Measurements from ENCODE around the gene INTS1. TPM values are rescaled to one million over a fixed set of nuclear protein-coding genes. Genes with fewer than 3 reads are reported as not detected.

The INTS1 gene
- total RNA-seq, 2 donors from 2014 or later: 29.0 to 47.0 TPM

DNA sequence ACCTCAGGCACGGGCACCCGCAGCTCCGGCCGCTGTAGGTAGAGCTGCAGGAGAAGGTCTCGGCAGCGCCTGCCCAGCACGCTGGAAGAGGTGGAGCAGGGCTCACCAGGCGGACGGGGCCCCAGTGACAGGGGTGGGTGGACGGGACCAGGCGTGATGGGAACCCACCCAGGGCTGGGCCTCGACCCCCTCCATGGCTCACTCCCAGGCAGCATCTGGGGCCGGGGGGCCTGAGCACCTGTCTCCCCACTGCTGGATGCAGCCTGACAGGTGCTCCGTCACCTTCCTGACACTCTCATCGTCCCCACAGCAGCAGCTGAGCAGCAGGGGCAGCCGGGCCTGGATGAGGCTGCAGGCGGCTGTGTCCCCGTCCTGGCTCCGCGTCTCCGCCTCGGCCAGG, 28.2 kb downstream of the INTS1 start:
- H3K36me3 ChIP-seq: peaks cover 82% of the 10 kb centered on the region
- no peaks in the 10 kb centered on the region for H3K27me3 ChIP-seq
- TF ChIP-seq, protein P1, sequence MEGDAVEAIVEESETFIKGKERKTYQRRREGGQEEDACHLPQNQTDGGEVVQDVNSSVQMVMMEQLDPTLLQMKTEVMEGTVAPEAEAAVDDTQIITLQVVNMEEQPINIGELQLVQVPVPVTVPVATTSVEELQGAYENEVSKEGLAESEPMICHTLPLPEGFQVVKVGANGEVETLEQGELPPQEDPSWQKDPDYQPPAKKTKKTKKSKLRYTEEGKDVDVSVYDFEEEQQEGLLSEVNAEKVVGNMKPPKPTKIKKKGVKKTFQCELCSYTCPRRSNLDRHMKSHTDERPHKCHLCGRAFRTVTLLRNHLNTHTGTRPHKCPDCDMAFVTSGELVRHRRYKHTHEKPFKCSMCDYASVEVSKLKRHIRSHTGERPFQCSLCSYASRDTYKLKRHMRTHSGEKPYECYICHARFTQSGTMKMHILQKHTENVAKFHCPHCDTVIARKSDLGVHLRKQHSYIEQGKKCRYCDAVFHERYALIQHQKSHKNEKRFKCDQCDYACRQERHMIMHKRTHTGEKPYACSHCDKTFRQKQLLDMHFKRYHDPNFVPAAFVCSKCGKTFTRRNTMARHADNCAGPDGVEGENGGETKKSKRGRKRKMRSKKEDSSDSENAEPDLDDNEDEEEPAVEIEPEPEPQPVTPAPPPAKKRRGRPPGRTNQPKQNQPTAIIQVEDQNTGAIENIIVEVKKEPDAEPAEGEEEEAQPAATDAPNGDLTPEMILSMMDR (IDR thresholded peaks at IDR 0.05): no peak
- H3K4me3 ChIP-seq: no peak overlapping the region
- no peak overlapping the region for H3K27ac ChIP-seq
- peaks cover 0 to 5% of the 10 kb centered on the region in 2 donors for H3K4me1 ChIP-seq
- no peak for DNase-seq (ENCODE audit: low spot score)
- H3K9me3 ChIP-seq: no peaks in the 10 kb centered on the region

DNA sequence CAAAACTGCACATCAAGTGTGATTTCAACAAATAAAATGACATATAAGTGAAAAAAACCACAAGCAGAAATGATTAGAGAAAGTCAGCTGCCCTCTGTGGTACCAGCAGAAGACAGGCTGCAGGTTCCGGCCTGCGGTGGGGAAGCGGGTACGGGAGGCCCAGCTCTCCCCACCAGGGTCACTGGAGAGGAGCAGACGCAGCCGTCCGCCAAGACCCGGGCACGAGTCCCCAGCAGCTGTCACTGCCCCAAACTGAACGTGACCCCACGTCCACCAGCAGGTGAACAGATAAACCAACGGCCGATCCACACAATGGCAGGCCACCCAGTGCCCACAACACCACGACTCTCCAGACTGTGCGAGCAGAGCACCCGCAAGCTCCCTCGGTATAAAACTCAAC, 28.8 kb downstream of the INTS1 start:
- Histone ChIP-seq H3K36me3 (peaks cover 82% of the 10 kb centered on the region), H3K4me3 (no peak overlapping the region), H3K27ac (no peak overlapping the region), H3K27me3 (no peaks in the 10 kb centered on the region), H3K4me1 (peaks cover 0 to 5% of the 10 kb centered on the region in 2 donors), H3K9me3 (no peaks in the 10 kb centered on the region)
- DNase-seq (ENCODE audit: low spot score): no peak
- TF ChIP-seq, protein P1 (IDR thresholded peaks at IDR 0.05): no peak

DNA sequence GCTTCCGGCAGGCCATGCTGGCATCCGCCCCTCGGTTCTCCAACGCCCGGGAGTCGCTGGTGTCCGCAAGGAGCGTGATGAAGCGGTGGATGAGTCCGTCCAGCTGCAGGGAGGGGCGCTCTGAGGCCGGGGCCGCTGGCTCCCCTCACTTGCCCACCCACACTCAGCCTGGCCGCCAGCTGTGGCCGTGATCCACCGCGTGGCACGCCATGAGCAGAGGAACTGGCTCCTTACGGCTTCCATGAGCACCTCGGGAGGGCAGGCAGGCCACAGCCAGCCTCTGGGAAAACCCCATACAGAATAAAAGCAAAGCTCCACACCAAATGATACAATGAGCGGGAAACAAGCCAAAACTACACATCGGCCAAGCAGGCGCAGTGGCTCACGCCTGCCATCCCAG, 29.5 kb downstream of the INTS1 start:
- H3K27me3 ChIP-seq: no peaks in the 10 kb centered on the region
- H3K27ac ChIP-seq: peak overlapping the region in 1 of 2 donors; percentile 4
- H3K4me1 ChIP-seq: peaks cover 0 to 5% of the 10 kb centered on the region in 2 donors
- H3K9me3 ChIP-seq: no peaks in the 10 kb centered on the region
- H3K4me3 ChIP-seq: no peak overlapping the region
- TF ChIP-seq, protein P1 (IDR thresholded peaks at IDR 0.05): no peak
- H3K36me3 ChIP-seq: peaks cover 82% of the 10 kb centered on the region
- no peak for DNase-seq (ENCODE audit: low spot score)

DNA sequence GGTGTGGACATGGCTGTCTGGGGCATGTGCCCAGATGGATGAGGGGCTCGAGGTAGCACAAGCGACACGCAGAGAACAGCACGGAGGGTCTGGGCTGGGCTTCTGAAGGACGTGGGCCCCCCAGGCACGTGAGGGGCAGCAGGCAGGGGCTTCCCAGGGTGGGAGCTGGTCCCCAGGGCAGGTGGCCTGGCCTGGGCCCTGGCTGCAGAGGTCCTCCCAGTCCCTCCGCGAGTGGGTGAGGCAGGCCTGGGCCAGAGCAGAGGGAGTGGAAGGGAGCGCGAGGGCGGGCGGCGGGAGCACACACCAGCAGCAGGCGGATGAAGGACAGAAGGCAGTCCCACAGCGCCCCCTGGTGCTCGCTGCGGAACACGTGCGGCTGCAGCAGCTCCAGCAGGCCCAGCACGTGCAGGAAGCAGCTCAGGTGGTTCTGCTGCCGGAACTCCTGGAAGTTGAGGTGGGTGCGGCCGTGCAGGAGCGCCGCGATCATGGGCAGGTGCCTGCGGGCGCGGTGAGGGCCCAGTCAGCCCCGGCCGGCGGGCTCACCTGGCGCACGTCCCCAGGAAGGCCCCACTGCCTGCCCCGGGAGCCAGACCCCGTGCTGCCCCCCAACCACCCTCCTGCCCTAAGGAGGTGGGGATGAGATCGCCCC, 30.2 kb downstream of the INTS1 start:
- no peak overlapping the region for H3K27ac ChIP-seq
- TF ChIP-seq, protein P1 (IDR thresholded peaks at IDR 0.05): peak; percentile 89 to 97
- peaks cover 74% of the 10 kb centered on the region for H3K36me3 ChIP-seq

DNA sequence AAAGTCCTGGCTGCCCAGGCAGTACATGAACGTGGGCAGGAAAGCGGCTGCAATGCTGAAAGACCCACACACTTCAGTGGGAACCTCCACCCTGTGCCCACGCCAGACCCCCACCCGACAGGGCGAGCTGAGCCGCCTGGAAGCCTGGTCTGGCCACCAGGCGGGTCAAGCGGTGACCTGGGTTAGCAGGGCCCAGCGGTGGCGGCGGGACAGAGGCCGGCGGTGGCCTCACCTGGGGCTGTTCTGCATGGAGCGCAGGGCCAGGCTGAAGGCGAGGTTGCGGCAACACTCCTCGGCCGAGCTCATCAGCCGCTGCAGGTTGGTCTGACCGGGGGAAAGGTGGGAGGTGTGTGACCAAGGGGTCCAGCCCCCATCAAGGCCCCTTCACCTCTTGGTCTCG, 33.3 kb downstream of the INTS1 start:
- Histone ChIP-seq H3K27ac (no peak overlapping the region), H3K9me3 (no peaks in the 10 kb centered on the region), H3K27me3 (no peaks in the 10 kb centered on the region), H3K4me3 (no peak overlapping the region), H3K4me1 (peaks cover 0 to 19% of the 10 kb centered on the region in 2 donors), H3K36me3 (peaks cover 43% of the 10 kb centered on the region)
- no peak for DNase-seq (ENCODE audit: low spot score)
- TF ChIP-seq, protein P1 (IDR thresholded peaks at IDR 0.05): no peak

More for the DNA sequence above, 30.2 kb downstream of the INTS1 start:
- Histone ChIP-seq H3K4me3 (no peak overlapping the region), H3K4me1 (peaks cover 0 to 5% of the 10 kb centered on the region in 2 donors), H3K27me3 (no peaks in the 10 kb centered on the region), H3K9me3 (no peaks in the 10 kb centered on the region)
- DNase-seq (ENCODE audit: low spot score): peak; percentile 86
